Stomach (tissue), 9 donors: ENCODE measurements around the gene PCBP3. TPM values are rescaled to one million over a fixed set of nuclear protein-coding genes. Genes with fewer than 3 reads are reported as not detected.

Experiments used
- DNase-seq, 2 donors: peaks; one replicate each; pipeline versions ENCODE4 v3.0.0 to v3.0.0-alpha.2; 2013 to 2019
- H3K27ac ChIP-seq, 5 donors: fragments of 200-600 bp in 4 of 5; sonication (generic) in 4 of 5; one replicate each; pipeline ENCODE4 v1.5.1; 2013 to 2019; ENCODE audit warnings: mild to moderate bottlenecking in 1 of 5, moderate library complexity in 1 of 5
- H3K27me3 ChIP-seq, 3 donors: fragments of 200-600 bp; sonication (generic); one replicate each; pipeline ENCODE4 v1.5.1; 2017 to 2019; ENCODE audit warnings: mixed run types in 1 of 3
- H3K36me3 ChIP-seq, 4 donors: fragments of 200-600 bp; sonication (generic); 1 replicate in 3 of 4; 2 replicates in 1 of 4; pipeline ENCODE4 v1.5.1; 2016 to 2019
- H3K4me1 ChIP-seq, 4 donors: fragments of 200-600 bp; sonication (generic); one replicate each; pipeline ENCODE4 v1.5.1; 2016 to 2019
- H3K4me3 ChIP-seq, 4 donors: fragments of 200-600 bp; sonication (generic) in 3 of 4; one replicate each; pipeline ENCODE4 v1.5.1; 2016 to 2019; ENCODE audit warnings: mild to moderate bottlenecking in 1 of 4
- H3K9me3 ChIP-seq, 4 donors: fragments of 200-600 bp; sonication (generic); one replicate each; pipeline ENCODE4 v1.5.1; 2016 to 2019
- CTCF ChIP-seq, 7 experiments: fragments of 450-650 bp in 4 of 7; fragments of 200-600 bp in 3 of 7; sonication (generic) in 3 of 7; IDR thresholded peaks; one replicate each; pipeline ENCODE4 v1.5.1; 2016 to 2019; ENCODE audit warnings: antibody characterized with exemption in 7 of 7, control low read depth in 2 of 7, mild to moderate bottlenecking in 1 of 7
- EP300 ChIP-seq: sonication (generic); formaldehyde crosslinking; IDR thresholded peaks from one replicate; pipeline ENCODE4 v1.6.1; 2017; ENCODE audit warnings: antibody characterized with exemption
- POLR2A ChIP-seq, 4 donors: fragments of 450-650 bp; IDR thresholded peaks; one replicate each; pipeline ENCODE4 v1.6.1; 2016; ENCODE audit warnings: antibody characterized with exemption in 4 of 4, control low read depth in 2 of 4, mild to moderate bottlenecking in 1 of 4, moderate library complexity in 1 of 4
- POLR2AphosphoS5 ChIP-seq, 3 donors: sonication (generic); formaldehyde crosslinking; IDR thresholded peaks; one replicate each; pipeline ENCODE4 v1.6.1; 2016; ENCODE audit warnings: antibody characterized with exemption in 3 of 3
- WGBS, 5 donors: extraction: QIAGEN DNeasy Blood & Tissue Kit in 3 of 5; methylation state at CpG; one replicate each; pipeline versions ENCODE4 v1.1.5 to v1.1.7; 2013 to 2018; 5-methylcytosine and 5-hydroxymethylcytosine counted together
- intact Hi-C: fragments of 100-400 bp; cut with DNase I; formaldehyde crosslinking; loops from one replicate; pipeline ENCODE4 v1.15.1; 2023; ENCODE audit warnings: low total_unique reads
- polyA plus RNA-seq, 3 donors: library from polyadenylated mRNA; stranded (reverse); fragments of 200-250 nt; gene quantifications; one replicate each; pipeline ENCODE4 v1.2.3, GENCODE V29; 2013
- total RNA-seq, 5 donors: library from RNA; depleted of rRNA; stranded (reverse); fragments of >200 nt; gene quantifications; one replicate each; pipeline versions ENCODE4 v1.1.0 to v1.2.3, GENCODE V29; 2014 to 2016
- donor health status: healthy with polysubstance abuse.
- donor health status: Bipolar disorder and iron deficiency.
- donor health status: healthy.

PCBP3 gene
- total and polyA plus RNA-seq, 8 donors = 1.8 to 10.9 (median 3.3) TPM; not detected in 3

DNA sequence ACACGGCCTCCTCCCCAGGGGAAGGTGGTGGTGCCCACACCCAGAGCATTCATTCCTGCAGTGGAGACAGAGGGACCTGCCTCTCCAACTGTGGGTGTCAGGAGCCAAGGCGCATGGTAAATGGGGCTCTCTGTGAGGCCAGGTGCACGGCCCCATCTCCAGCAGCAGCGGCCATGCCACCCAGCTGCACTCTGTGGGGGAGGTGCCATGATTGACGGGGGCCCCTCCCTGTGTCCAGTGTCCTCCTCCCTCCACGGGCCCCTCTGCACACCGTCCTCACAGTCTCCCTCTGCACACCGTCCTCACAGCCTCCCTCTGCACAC, 254.5 kb downstream of the PCBP3 start:
- intact Hi-C loops = no loop called here
- H3K9me3 ChIP-seq = no peaks in the 10 kb centered on the region
- H3K27ac ChIP-seq = no peak overlapping the region
- no peak overlapping the region for H3K4me3 ChIP-seq
- no peaks in the 10 kb centered on the region for H3K27me3 ChIP-seq
- DNase-seq = no peak
- WGBS, 5 donors = 66 to 75% (median 72%) methylated on average over 6 to 8 of the region's 8 CpGs
- no peaks in the 10 kb centered on the region for H3K36me3 ChIP-seq
- peaks cover 6 to 18% (median 9%) of the 10 kb centered on the region in 4 donors for H3K4me1 ChIP-seq
- no peak for TF ChIP-seq EP300
- no peak for TF ChIP-seq POLR2A (IDR thresholded peaks at IDR 0.05)
- no peak for TF ChIP-seq CTCF (IDR thresholded peaks at IDR 0.05)
- no peak for TF ChIP-seq POLR2AphosphoS5 (IDR thresholded peaks at IDR 0.05)

DNA sequence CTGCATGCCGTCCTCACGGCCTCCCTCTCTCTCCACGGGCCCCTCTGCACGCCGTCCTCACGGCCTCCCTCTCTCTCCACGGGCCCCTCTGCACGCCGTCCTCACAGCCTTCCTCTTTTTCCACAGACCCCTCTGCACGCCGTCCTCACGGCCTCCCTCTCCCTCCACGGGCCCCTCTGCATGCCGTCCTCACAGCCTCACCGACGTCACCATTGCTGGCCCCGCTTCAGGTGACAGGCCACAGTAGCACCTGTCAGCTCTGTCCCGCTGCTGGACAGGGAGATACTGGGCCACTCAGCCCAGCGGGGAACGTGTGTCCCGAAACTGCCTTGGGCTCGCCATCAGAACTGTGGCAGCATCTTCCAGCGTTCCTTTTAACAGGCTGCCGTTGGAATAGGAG, 255.3 kb downstream of the PCBP3 start:
- TF ChIP-seq POLR2A (IDR thresholded peaks at IDR 0.05) = no peak
- no peak for TF ChIP-seq CTCF (IDR thresholded peaks at IDR 0.05)
- no peak for TF ChIP-seq POLR2AphosphoS5 (IDR thresholded peaks at IDR 0.05)
- no peak for TF ChIP-seq EP300
- Histone ChIP-seq H3K27ac (no peak overlapping the region), H3K4me1 (peaks cover 4 to 12% (median 6%) of the 10 kb centered on the region in 4 donors), H3K9me3 (no peaks in the 10 kb centered on the region), H3K36me3 (no peaks in the 10 kb centered on the region), H3K27me3 (no peaks in the 10 kb centered on the region), H3K4me3 (no peak overlapping the region)
- 70 to 80% (median 78%) methylated on average over 24 of the region's 24 CpGs for WGBS, 5 donors
- DNase-seq = no peak
- intact Hi-C loops = no loop called here

GRCh38 chr21:45899317-45900033, 255.9 kb downstream of the PCBP3 start:
- no peak for DNase-seq
- Histone ChIP-seq H3K27ac (no peak overlapping the region), H3K4me1 (peaks cover 0 to 5% (median 0%) of the 10 kb centered on the region in 4 donors), H3K9me3 (no peaks in the 10 kb centered on the region), H3K36me3 (no peaks in the 10 kb centered on the region), H3K27me3 (no peaks in the 10 kb centered on the region), H3K4me3 (no peak overlapping the region)
- no peak for TF ChIP-seq POLR2A (IDR thresholded peaks at IDR 0.05)
- TF ChIP-seq CTCF (IDR thresholded peaks at IDR 0.05) = no peak
- TF ChIP-seq POLR2AphosphoS5 (IDR thresholded peaks at IDR 0.05) = no peak
- no peak for TF ChIP-seq EP300
- intact Hi-C loops = no loop called here
- WGBS, 5 donors = 72 to 80% (median 75%) methylated on average over 17 of the region's 17 CpGs

GRCh38 chr21:45900034-45900868, 256.7 kb downstream of the PCBP3 start:
- TF ChIP-seq CTCF (IDR thresholded peaks at IDR 0.05) = no peak
- TF ChIP-seq POLR2A (IDR thresholded peaks at IDR 0.05) = no peak
- TF ChIP-seq EP300 = no peak
- no peak for TF ChIP-seq POLR2AphosphoS5 (IDR thresholded peaks at IDR 0.05)
- WGBS, 5 donors = 76 to 85% (median 84%) methylated on average over 22 to 27 of the region's 27 CpGs
- Histone ChIP-seq H3K27ac (no peak overlapping the region), H3K27me3 (no peaks in the 10 kb centered on the region), H3K9me3 (no peaks in the 10 kb centered on the region), H3K4me1 (no peaks in the 10 kb centered on the region), H3K36me3 (no peaks in the 10 kb centered on the region), H3K4me3 (no peak overlapping the region)
- DNase-seq = no peak
- intact Hi-C loops = no loop called here
